ENCODE measurements around the gene UBXN2A.

UBXN2A gene

GRCh38 chr2:23924589-23925359 lies 15.5 kb upstream of the UBXN2A start:
- peak; percentile 54 for DNase-seq (ENCODE audit: low read depth)
- no peak for TF ChIP-seq CTCF (conservative IDR thresholded peaks at IDR 0.05; ENCODE audit: low read depth, low read length)
- peak overlapping the region; percentile 73 for H3K4me3 ChIP-seq (ENCODE audit: low read depth, low read length)

- TF ChIP-seq CTCF (conservative IDR thresholded peaks at IDR 0.05; ENCODE audit: low read depth, low read length), result no peak
- peak; percentile 76 for DNase-seq (ENCODE audit: low read depth)
- peak overlapping the region; percentile 73 for H3K4me3 ChIP-seq (ENCODE audit: low read depth, low read length)
Observed at GRCh38 chr2:23925702-23926289, 14.5 kb upstream of the UBXN2A start.

GRCh38 chr2:23926290-23926749 lies 13.9 kb upstream of the UBXN2A start:
- DNase-seq (ENCODE audit: low read depth), result no peak

GRCh38 chr2:23926750-23927571 lies 13.3 kb upstream of the UBXN2A start, which contains the start of gene ATAD2B:
TSS of gene ATAD2B (minus strand) at chr2:23927123. CDS start at chr2:23926770, 353 bp downstream.
- DNase-seq (ENCODE audit: low read depth), result peak; percentile 97
- peak; percentile 62 for TF ChIP-seq CTCF (conservative IDR thresholded peaks at IDR 0.05; ENCODE audit: low read depth, low read length)
- H3K4me3 ChIP-seq (ENCODE audit: low read depth, low read length), result peak within 1 kb of the TSS; percentile 73

More at GRCh38 chr2:23926290-23926749, 13.9 kb upstream of the UBXN2A start:
- no peak for TF ChIP-seq CTCF (conservative IDR thresholded peaks at IDR 0.05; ENCODE audit: low read depth, low read length)
- H3K4me3 ChIP-seq (ENCODE audit: low read depth, low read length), result peak overlapping the region; percentile 73

GRCh38 chr2:23934259-23934658 lies 6.0 kb upstream of the UBXN2A start:
- no peak for TF ChIP-seq CTCF (conservative IDR thresholded peaks at IDR 0.05; ENCODE audit: low read depth, low read length)
- no peak for DNase-seq (ENCODE audit: low read depth)
- no peak overlapping the region for H3K4me3 ChIP-seq (ENCODE audit: low read depth, low read length)

- H3K4me3 ChIP-seq (ENCODE audit: low read depth, low read length), result peak overlapping the region; percentile 82
- peak; percentile 61 for DNase-seq (ENCODE audit: low read depth)
- no peak for TF ChIP-seq CTCF (conservative IDR thresholded peaks at IDR 0.05; ENCODE audit: low read depth, low read length)
Observed at GRCh38 chr2:23940718-23941620, 706 bp downstream of the UBXN2A start.
